Measurements from ENCODE around the gene PLD5.
"Not testable (repeated sequence)": the region's sequence is repeated elsewhere in the genome, so short reads cannot be mapped to it uniquely, and the experiment has no call there.

PLD5 gene

DNA sequence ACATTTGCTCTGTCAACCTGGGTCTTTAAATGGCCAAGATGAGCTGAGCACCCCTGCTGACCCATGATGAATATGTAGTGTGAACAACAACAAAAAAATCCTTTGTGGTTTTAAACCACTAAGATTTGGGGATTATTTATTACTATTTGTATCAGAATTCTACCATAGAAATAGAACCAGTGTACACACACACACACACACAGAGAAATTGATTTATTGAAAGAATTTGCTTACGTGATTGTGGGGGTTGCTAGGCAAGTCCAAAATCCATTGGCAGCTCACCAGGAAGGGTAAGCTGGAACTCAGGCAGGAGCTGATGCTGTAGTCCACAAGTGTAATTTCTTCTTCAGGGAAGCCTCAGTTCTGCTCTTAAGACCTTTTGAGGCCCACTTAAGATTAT, 443.1 kb downstream of the PLD5 start:
- DNase-seq (ENCODE audit: low spot score), result no peak

DNA sequence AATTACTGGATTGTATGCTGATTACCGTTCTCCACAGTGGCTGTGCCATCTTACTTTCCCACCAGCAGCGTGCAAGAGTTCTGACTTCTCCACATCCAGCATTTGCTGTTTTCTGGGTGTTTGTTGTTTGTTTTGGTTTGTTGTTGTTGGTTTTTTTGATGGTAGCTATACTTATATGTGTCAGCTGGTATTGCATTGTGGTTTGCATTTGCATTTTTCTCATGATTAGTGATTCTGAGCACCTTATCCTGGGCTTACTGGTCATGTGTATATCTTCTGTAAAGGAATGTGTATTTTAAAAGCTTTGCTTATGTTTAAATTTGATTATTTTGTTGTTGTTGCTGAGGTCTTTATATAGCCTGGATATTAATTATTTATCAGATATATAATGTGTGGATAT, 458.7 kb downstream of the PLD5 start:
- FAIRE-seq (no peak), DNase-seq (ENCODE audit: low spot score) (no peak)

More for the DNA sequence above, 443.1 kb downstream of the PLD5 start:
- no peak for FAIRE-seq

DNA sequence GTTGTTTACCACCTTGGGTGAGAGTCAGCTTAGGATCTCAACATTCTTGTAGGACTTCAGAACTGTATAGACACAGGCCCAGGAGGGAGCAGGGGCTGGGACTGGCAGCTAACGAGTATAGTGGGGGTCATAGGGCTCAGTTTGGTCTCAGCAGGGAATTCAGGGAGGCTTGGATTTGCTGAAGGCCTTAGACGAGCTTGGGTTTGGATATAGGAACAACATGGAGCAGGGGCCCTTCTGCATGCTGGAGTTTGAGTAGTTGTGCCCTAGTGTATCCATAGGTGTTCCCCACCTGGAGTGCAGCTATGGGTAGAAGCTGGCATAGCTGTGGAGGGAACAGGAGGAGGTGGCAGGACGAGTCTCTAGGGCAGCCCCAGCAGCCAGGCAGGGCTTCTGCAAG, 462.2 kb downstream of the PLD5 start:
- DNase-seq (ENCODE audit: low spot score) (no peak), FAIRE-seq (no peak)

DNA sequence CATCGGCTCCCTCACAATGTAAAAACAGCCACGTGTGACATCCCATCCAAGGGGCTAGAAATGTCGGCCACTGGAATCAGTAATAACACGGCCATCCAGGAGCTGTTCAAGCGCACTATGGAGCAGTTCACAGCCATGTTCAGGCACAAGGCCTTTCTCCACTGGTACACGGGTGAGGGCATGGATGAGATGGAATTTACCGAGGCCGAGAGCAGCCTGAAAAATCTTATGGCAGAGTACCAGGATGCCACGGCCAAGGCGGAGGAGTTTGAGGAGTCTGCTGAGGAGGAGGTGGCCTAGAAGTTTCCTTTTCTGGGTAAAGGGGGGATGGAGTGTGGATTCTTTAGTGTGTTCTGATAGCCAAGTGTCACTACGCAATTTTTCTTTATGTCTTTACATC, 464.5 kb downstream of the PLD5 start:
- FAIRE-seq (no peak), DNase-seq (ENCODE audit: low spot score) (no peak)

DNA sequence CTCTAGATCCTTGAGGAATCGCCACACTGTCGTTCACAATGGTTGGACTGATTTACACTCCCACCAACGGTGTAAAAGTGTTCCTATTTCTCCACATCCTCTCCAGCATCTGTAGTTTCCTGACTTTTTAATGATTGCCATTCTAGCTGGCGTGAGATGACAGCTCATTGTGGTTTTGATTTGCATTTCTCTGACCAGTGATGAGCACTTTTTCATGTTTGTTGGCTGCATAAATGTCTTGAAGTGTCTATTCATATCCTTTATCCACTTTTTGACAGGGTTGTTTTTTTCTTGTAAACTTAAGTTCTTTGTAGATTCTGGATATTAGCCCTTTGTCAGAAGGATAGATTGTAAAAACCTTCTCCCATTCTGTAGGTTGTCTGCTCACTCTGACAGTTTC, 465.9 kb downstream of the PLD5 start:
- DNase-seq (ENCODE audit: low spot score); FAIRE-seq: not testable (repeated sequence)

DNA sequence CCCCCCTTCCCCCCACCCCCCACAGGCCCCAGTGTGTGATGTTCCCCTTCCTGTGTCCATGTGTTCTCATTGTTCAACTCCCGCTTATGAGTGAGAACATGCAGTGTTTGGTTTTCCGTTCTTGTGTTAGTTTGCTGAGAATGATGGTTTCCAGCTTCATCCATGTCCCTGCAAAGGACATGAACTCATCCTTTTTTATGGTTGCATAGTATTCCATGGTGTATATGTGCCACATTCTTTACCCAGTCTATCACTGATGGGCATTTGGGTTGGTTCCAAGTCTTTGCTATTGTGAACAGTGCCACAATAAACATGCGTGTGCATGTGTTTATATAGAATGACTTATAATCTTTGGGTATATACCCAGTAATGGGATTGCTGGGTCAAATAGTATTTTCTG, 466.3 kb downstream of the PLD5 start:
- DNase-seq (ENCODE audit: low spot score); FAIRE-seq: not testable (repeated sequence)

DNA sequence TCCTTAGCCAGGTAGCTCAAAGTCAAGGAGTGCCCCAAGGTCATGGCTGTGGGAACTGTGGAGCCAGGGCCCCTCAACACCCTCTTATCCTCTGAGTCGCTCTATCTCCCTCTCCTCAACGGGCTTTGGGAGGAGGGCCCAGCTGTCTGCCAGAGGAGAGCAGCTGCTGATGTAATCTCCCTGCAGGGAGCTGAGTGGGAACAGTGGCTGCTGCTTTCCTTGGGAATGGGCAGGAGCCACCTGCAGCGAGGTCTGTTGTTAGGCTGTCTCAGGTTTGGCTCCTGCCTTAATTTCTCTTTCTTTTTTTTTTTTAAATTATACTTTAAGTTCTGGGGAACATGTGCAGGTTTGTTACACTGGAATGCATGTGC, 466.8 kb downstream of the PLD5 start:
- no peak for FAIRE-seq

DNA sequence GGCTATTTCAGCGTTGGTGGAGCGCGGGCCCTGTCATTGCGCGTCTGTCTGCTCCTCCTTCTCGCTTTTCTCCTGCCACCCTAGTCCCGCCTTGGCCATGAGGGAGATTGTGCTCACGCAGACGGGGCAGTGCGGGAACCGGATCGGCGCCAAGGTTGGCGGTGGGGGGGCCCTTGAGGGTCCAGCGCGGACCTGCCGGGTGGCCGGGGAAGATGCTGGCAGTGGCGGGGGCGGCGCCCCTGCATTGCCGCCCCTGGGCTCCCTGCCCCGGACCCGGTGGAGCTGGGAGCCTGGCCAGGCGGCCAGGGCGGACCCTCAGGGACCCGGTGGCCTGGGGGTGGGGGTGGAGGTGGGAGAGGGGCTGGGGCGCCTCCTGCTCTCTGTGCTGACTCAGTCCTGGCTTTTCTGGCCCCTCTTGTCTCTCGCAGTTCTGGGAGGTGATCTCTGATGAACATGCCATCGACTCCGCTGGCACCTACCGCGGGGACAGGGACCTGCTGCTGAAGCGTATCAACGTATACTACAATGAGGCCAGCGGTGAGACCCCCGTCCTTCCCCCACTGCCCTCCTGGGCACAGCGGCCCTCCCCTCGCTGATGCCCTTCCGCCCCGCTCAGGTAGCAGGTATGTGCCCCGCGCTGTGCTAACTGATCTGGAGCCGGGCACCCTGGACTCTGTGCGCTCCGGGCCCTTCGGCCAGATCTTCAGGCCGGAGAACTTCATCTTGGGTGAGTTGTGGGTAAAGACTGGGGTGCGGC, 467.3 kb downstream of the PLD5 start:
- DNase-seq (ENCODE audit: low spot score), result no peak
- no peak for FAIRE-seq

More for the DNA sequence above, 466.8 kb downstream of the PLD5 start:
- DNase-seq (ENCODE audit: low spot score), result no peak

DNA sequence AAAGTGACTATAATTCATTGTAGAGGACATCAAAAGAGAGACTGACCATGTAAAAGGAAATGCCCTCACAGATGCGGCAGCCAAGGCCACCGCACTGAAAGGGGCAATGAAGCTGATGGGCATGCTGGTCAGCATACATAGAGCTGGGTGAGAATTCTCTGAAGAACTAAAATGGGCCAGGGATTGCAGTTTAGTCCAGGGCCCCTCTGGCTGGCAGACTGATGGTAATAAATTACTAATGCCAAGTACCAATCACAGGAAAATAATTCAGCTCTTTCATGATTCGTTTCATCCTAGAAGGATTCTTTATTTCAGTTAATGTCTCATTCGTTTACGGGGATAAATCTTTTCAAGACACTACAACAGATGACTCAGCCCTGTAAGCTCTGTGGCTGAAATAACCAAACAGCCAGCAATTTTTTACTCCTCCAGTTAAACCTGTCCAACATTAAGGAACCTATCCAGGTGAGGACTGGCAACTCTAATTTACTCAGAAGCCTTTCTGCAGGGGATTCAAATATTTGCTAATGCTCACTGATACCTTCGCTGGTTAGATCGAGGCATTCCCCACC, 468.7 kb downstream of the PLD5 start:
- FAIRE-seq (no peak), DNase-seq (ENCODE audit: low spot score) (no peak)

DNA sequence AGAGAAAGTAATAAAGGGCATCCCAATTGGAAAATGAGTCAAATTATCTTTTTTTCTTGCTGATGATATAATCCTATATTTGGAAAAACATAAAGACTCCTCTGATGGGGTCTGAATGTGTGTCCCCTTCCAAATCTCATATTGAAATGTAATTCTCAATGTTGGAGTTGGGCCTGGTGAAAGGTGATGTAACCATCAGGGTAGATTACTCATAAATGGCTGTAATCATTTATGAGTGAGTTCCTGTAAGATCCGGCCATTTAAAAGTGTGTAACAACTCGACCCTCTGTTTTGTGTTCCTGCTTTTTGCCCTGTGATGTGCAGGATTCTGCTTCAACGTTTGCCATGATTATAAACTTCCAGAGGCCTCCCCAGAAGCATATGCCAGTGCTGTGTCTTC, 481.3 kb downstream of the PLD5 start:
- no peak for FAIRE-seq
- DNase-seq (ENCODE audit: low spot score), result no peak

DNA sequence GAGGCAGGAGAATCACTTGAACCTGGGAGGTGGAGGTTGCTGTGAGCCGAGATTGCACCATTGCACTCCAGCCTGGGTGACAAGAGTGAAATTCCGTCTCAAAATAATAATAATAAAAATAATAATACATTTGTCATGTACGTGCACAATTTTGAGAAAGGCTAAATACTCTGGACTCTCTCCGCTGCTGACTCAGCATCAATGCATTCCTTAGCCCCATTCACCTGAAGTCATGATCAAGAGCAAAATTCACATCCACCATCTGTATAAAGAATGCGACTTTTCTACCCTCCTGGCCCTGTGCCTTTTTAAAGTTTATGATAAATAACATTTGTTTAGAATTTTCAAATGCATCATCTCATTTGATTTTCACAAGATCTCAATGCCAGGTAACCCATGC, 490.1 kb downstream of the PLD5 start:
- FAIRE-seq (no peak), DNase-seq (ENCODE audit: low spot score) (no peak)

DNA sequence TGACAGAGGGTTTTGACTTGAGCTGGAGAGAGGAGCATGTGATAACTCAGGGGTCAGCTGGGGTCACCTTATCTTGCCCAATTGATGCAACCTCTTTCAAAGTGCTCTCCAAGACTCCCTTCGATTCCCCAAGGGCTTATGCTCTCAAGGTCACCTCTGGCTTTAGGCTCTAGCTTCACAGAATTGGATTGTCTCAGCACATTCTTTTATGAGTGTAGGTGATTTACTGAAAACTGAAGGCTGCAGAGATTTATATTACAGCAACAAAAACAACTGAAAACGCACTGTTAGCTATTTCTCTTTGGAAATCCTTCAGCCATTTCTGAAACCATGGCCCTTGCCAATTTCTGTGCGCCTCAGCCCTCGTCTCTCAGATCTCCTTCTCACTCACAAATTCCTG, 491.1 kb downstream of the PLD5 start:
- DNase-seq (ENCODE audit: low spot score) (no peak), FAIRE-seq (no peak)

Data from RCC 7860 (cell line).